ENCODE measurements around the gene SOBP.
"Not testable (repeated sequence)": the region's sequence is repeated elsewhere in the genome, so short reads cannot be mapped to it uniquely, and the experiment has no call there.

Gene SOBP

GRCh38 chr6:107506145-107506544 lies 16.2 kb downstream of the SOBP start:
- Histone ChIP-seq H3K27ac (ENCODE audit: low read depth, low read length) (no peak overlapping the region), H3K79me2 (ENCODE audit: control insufficient read depth, insufficient read depth, low read length, unreplicated experiment) (no peaks in the 10 kb centered on the region), H2AFZ (ENCODE audit: low read length, unreplicated experiment) (no peak overlapping the region), H3K4me3 (ENCODE audit: low read depth, low read length) (no peak overlapping the region), H3K4me1 (ENCODE audit: control insufficient read depth, insufficient read depth, low read length, unreplicated experiment) (no peaks in the 10 kb centered on the region), H3K36me3 (ENCODE audit: insufficient read depth, low read length) (no peaks in the 10 kb centered on the region), H3K27me3 (ENCODE audit: insufficient read depth, low read length) (peaks cover 5% of the 10 kb centered on the region; the same call in 1 of the 2 replicates)

- H3K4me1 ChIP-seq (ENCODE audit: control insufficient read depth, insufficient read depth, low read length, unreplicated experiment): no peaks in the 10 kb centered on the region
- no peaks in the 10 kb centered on the region for H3K36me3 ChIP-seq (ENCODE audit: insufficient read depth, low read length)
- no peak overlapping the region for H3K27ac ChIP-seq (ENCODE audit: low read depth, low read length)
- no peak overlapping the region for H2AFZ ChIP-seq (ENCODE audit: low read length, unreplicated experiment)
- no peaks in the 10 kb centered on the region for H3K79me2 ChIP-seq (ENCODE audit: control insufficient read depth, insufficient read depth, low read length, unreplicated experiment)
- H3K4me3 ChIP-seq (ENCODE audit: low read depth, low read length): no peak overlapping the region
- H3K27me3 ChIP-seq (ENCODE audit: insufficient read depth, low read length): no peaks in the 10 kb centered on the region
Measured at GRCh38 chr6:107509506-107509905, 19.6 kb downstream of the SOBP start.

- Histone ChIP-seq H2AFZ (ENCODE audit: low read length, unreplicated experiment) (no peak overlapping the region), H3K4me1 (ENCODE audit: control insufficient read depth, insufficient read depth, low read length, unreplicated experiment) (no peaks in the 10 kb centered on the region), H3K27ac (ENCODE audit: low read depth, low read length) (no peak overlapping the region), H3K4me3 (ENCODE audit: low read depth, low read length) (no peak overlapping the region), H3K27me3 (ENCODE audit: insufficient read depth, low read length) (no peaks in the 10 kb centered on the region), H3K36me3 (ENCODE audit: insufficient read depth, low read length) (no peaks in the 10 kb centered on the region), H3K79me2 (ENCODE audit: control insufficient read depth, insufficient read depth, low read length, unreplicated experiment) (no peaks in the 10 kb centered on the region)
Measured at GRCh38 chr6:107510108-107510507, 20.2 kb downstream of the SOBP start.

GRCh38 chr6:107511511-107511993 lies 21.6 kb downstream of the SOBP start:
- H3K4me3 ChIP-seq (ENCODE audit: low read depth, low read length): no peak overlapping the region
- no peak overlapping the region for H2AFZ ChIP-seq (ENCODE audit: low read length, unreplicated experiment)
- H3K27ac ChIP-seq (ENCODE audit: low read depth, low read length): no peak overlapping the region
- no peaks in the 10 kb centered on the region for H3K4me1 ChIP-seq (ENCODE audit: control insufficient read depth, insufficient read depth, low read length, unreplicated experiment)
- H3K36me3 ChIP-seq (ENCODE audit: insufficient read depth, low read length): no peaks in the 10 kb centered on the region
- H3K79me2 ChIP-seq (ENCODE audit: control insufficient read depth, insufficient read depth, low read length, unreplicated experiment): no peaks in the 10 kb centered on the region
- H3K27me3 ChIP-seq (ENCODE audit: insufficient read depth, low read length): no peaks in the 10 kb centered on the region

GRCh38 chr6:107513214-107513613 lies 23.3 kb downstream of the SOBP start:
- no peak overlapping the region for H3K27ac ChIP-seq (ENCODE audit: low read depth, low read length)
- no peaks in the 10 kb centered on the region for H3K36me3 ChIP-seq (ENCODE audit: insufficient read depth, low read length)
- no peaks in the 10 kb centered on the region for H3K79me2 ChIP-seq (ENCODE audit: control insufficient read depth, insufficient read depth, low read length, unreplicated experiment)
- no peaks in the 10 kb centered on the region for H3K4me1 ChIP-seq (ENCODE audit: control insufficient read depth, insufficient read depth, low read length, unreplicated experiment)
- no peak overlapping the region for H2AFZ ChIP-seq (ENCODE audit: low read length, unreplicated experiment)
- no peaks in the 10 kb centered on the region for H3K27me3 ChIP-seq (ENCODE audit: insufficient read depth, low read length)
- H3K4me3 ChIP-seq (ENCODE audit: low read depth, low read length): no peak overlapping the region

GRCh38 chr6:107515955-107516354 lies 26.0 kb downstream of the SOBP start:
- no peaks in the 10 kb centered on the region for H3K27me3 ChIP-seq (ENCODE audit: insufficient read depth, low read length)
- no peak overlapping the region for H3K27ac ChIP-seq (ENCODE audit: low read depth, low read length)
- H3K36me3 ChIP-seq (ENCODE audit: insufficient read depth, low read length): no peaks in the 10 kb centered on the region
- H3K4me3 ChIP-seq (ENCODE audit: low read depth, low read length): no peak overlapping the region
- no peaks in the 10 kb centered on the region for H3K4me1 ChIP-seq (ENCODE audit: control insufficient read depth, insufficient read depth, low read length, unreplicated experiment)
- no peaks in the 10 kb centered on the region for H3K79me2 ChIP-seq (ENCODE audit: control insufficient read depth, insufficient read depth, low read length, unreplicated experiment)
- H2AFZ ChIP-seq (ENCODE audit: low read length, unreplicated experiment): no peak overlapping the region

- H3K4me3 ChIP-seq (ENCODE audit: low read depth, low read length): no peak overlapping the region
- no peak overlapping the region for H3K27ac ChIP-seq (ENCODE audit: low read depth, low read length)
- no peaks in the 10 kb centered on the region for H3K27me3 ChIP-seq (ENCODE audit: insufficient read depth, low read length)
- no peaks in the 10 kb centered on the region for H3K36me3 ChIP-seq (ENCODE audit: insufficient read depth, low read length)
- no peaks in the 10 kb centered on the region for H3K4me1 ChIP-seq (ENCODE audit: control insufficient read depth, insufficient read depth, low read length, unreplicated experiment)
- no peaks in the 10 kb centered on the region for H3K79me2 ChIP-seq (ENCODE audit: control insufficient read depth, insufficient read depth, low read length, unreplicated experiment)
- H2AFZ ChIP-seq (ENCODE audit: low read length, unreplicated experiment): no peak overlapping the region
Measured at GRCh38 chr6:107517274-107517673, 27.4 kb downstream of the SOBP start.

GRCh38 chr6:107519224-107519623 lies 29.3 kb downstream of the SOBP start:
- not testable (repeated sequence) for H3K79me2 ChIP-seq (ENCODE audit: control insufficient read depth, insufficient read depth, low read length, unreplicated experiment); H3K4me1 ChIP-seq (ENCODE audit: control insufficient read depth, insufficient read depth, low read length, unreplicated experiment); H3K27ac ChIP-seq (ENCODE audit: low read depth, low read length); H3K27me3 ChIP-seq (ENCODE audit: insufficient read depth, low read length); H3K4me3 ChIP-seq (ENCODE audit: low read depth, low read length); H3K36me3 ChIP-seq (ENCODE audit: insufficient read depth, low read length); H2AFZ ChIP-seq (ENCODE audit: low read length, unreplicated experiment)

GRCh38 chr6:107520706-107521105 lies 30.8 kb downstream of the SOBP start:
- H3K4me3 ChIP-seq (ENCODE audit: low read depth, low read length); H3K27me3 ChIP-seq (ENCODE audit: insufficient read depth, low read length); H3K27ac ChIP-seq (ENCODE audit: low read depth, low read length); H3K4me1 ChIP-seq (ENCODE audit: control insufficient read depth, insufficient read depth, low read length, unreplicated experiment); H2AFZ ChIP-seq (ENCODE audit: low read length, unreplicated experiment); H3K79me2 ChIP-seq (ENCODE audit: control insufficient read depth, insufficient read depth, low read length, unreplicated experiment); H3K36me3 ChIP-seq (ENCODE audit: insufficient read depth, low read length): not testable (repeated sequence)

- H3K36me3 ChIP-seq (ENCODE audit: insufficient read depth, low read length): no peaks in the 10 kb centered on the region
- no peak overlapping the region for H3K27ac ChIP-seq (ENCODE audit: low read depth, low read length)
- H3K4me3 ChIP-seq (ENCODE audit: low read depth, low read length): no peak overlapping the region
- H3K79me2 ChIP-seq (ENCODE audit: control insufficient read depth, insufficient read depth, low read length, unreplicated experiment): no peaks in the 10 kb centered on the region
- H3K27me3 ChIP-seq (ENCODE audit: insufficient read depth, low read length): peaks cover 8% of the 10 kb centered on the region; the same call in 1 of the 2 replicates
- H3K4me1 ChIP-seq (ENCODE audit: control insufficient read depth, insufficient read depth, low read length, unreplicated experiment): no peaks in the 10 kb centered on the region
- no peak overlapping the region for H2AFZ ChIP-seq (ENCODE audit: low read length, unreplicated experiment)
Measured at GRCh38 chr6:107523054-107523791, 33.3 kb downstream of the SOBP start.

- H3K4me3 ChIP-seq (ENCODE audit: low read depth, low read length): no peak overlapping the region
- no peaks in the 10 kb centered on the region for H3K79me2 ChIP-seq (ENCODE audit: control insufficient read depth, insufficient read depth, low read length, unreplicated experiment)
- no peaks in the 10 kb centered on the region for H3K4me1 ChIP-seq (ENCODE audit: control insufficient read depth, insufficient read depth, low read length, unreplicated experiment)
- H3K27ac ChIP-seq (ENCODE audit: low read depth, low read length): no peak overlapping the region
- H3K36me3 ChIP-seq (ENCODE audit: insufficient read depth, low read length): no peaks in the 10 kb centered on the region
- peaks cover 8% of the 10 kb centered on the region; the same call in 1 of the 2 replicates for H3K27me3 ChIP-seq (ENCODE audit: insufficient read depth, low read length)
- no peak overlapping the region for H2AFZ ChIP-seq (ENCODE audit: low read length, unreplicated experiment)
Measured at GRCh38 chr6:107523794-107524193, 33.9 kb downstream of the SOBP start.

Measured in ACC112 (cell line).